D721Med (cell line): ENCODE data around the gene SYNE3.
A peak's percentile ranks its signal among the peaks of the same experiment; 100 is the strongest.

Experiments
- DNase-seq: peaks from one replicate; pipeline ENCODE4 v3.0.0; 2011; ENCODE audit warnings: low spot score; ENCODE audit not compliant: insufficient read length
- FAIRE-seq: peaks from 2 replicates; lab custom pipeline; 2011; peaks lifted over from hg19 to GRCh38; lab: Jason Lieb, UNC
- TF ChIP-seq, protein P1 (sequence below): IDR thresholded peaks from 2 replicates; pipeline ENCODE4 v1.5.1; 2012; ENCODE audit warnings: mild to moderate bottlenecking, control low read depth; ENCODE audit not compliant: insufficient read depth; ENCODE audit errors: missing control alignments

SYNE3 gene

DNA sequence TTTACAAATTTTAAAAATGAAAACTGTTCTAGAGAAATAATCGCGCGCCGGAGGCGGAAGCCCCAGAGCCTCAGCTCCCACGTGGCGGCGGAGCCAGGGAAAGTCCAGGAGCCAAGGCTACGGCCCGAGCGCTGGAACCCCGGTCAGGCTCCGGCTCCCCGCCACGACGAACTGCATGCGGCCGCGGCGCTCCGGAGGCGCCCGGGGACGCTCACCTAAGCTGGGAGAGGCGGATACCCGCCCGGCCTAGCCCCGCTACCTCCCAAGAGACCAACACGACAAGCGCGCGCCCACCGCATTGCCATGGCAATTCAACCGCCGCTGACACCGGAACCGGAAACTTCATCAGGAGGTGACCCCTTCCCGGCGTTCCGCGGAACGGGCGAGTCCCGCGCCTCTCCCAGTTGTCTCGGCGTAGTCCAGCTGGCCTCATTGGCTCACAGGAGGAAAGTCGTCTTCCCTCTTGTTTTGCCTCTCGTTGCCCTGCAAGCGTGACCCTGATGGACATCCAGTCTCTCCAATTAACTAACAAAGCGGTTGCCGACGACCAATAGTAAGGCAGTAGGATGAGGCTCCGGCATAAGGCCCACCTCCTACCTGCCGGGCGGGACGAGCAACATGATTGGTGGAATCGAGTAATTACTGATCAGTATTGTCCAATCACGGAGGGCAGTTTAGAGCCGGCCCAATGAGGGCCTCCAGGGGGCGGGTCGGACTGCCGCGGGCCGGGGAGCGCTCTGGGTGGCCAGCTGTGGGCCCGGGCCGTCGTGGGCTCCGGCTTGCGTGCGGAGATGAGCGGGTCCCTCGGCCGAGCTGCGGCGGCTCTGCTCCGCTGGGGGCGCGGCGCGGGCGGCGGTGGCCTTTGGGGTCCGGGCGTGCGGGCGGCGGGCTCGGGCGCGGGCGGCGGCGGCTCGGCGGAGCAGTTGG, 18.1 kb upstream of the SYNE3 start, which contains the start of gene GLRX5:
GLRX5 (plus strand) TSS at position 752 of the 927 bp plus-strand sequence; CDS start at position 792, 40 bp downstream.
- peak; percentile 77 for FAIRE-seq
- DNase-seq: peak; percentile 87
- TF ChIP-seq, protein P1, sequence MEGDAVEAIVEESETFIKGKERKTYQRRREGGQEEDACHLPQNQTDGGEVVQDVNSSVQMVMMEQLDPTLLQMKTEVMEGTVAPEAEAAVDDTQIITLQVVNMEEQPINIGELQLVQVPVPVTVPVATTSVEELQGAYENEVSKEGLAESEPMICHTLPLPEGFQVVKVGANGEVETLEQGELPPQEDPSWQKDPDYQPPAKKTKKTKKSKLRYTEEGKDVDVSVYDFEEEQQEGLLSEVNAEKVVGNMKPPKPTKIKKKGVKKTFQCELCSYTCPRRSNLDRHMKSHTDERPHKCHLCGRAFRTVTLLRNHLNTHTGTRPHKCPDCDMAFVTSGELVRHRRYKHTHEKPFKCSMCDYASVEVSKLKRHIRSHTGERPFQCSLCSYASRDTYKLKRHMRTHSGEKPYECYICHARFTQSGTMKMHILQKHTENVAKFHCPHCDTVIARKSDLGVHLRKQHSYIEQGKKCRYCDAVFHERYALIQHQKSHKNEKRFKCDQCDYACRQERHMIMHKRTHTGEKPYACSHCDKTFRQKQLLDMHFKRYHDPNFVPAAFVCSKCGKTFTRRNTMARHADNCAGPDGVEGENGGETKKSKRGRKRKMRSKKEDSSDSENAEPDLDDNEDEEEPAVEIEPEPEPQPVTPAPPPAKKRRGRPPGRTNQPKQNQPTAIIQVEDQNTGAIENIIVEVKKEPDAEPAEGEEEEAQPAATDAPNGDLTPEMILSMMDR: no peak

DNA sequence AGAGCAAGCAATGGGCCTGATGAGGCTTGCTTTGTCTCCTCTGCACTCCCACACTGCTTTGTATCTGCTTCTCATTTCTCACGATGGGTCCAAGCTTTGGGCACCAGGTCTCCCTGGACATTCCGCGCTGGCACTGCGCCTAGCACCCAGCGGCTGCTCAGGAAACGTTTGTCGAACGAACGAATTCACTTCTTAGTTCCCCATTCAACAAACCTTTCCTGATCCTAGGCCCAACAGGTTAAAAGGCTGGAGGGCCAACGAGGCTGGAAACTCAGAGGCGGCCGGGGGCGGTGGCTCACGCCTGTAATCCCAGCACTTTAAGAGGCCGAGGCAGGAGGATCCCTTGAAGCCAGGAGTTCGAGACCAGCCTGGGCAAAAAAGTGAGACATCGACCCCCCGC, 17.4 kb upstream of the SYNE3 start:
- TF ChIP-seq, protein P1: no peak
- FAIRE-seq (no peak), DNase-seq (no peak)

DNA sequence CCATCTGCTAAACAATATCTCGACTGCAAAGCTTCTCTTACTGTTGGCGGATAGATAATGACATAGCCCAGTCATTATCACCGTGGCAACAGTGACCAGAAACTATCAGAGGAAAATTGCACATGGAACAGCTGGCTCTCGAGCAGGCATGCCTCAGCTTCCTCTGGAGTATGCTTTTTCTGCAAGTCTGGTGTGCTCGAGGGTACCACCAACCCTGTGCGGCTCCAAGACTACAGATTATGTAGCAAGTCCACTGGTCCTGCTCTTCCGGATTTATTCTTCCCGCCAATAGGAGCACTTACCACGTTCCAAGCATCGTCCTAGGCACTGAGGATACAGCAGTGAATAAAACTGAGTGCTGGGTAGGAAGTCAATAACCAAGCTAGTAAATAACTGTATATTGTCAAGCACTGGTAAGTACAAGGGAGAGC, 17.0 kb upstream of the SYNE3 start:
- TF ChIP-seq, protein P1: no peak
- FAIRE-seq: no peak
- DNase-seq: no peak

DNA sequence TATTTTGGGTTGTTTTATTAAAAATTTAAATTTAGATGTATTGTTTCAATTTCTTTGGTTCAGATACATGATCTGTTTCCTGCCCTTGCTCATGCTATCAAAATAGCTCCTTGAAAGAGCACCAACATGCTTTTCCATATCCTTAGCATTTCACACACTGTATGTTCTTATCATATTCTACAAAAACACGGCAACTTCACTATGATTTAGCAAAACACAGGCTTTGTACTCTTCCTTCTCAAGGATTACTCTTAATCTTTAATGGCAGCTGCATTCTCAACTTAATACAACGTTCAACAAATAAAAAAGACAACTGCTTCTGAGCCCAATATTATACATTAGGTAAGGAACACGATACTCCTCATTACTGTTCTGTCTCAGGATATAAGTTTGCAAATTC, 15.5 kb upstream of the SYNE3 start:
- FAIRE-seq: no peak
- TF ChIP-seq, protein P1: no peak
- no peak for DNase-seq

DNA sequence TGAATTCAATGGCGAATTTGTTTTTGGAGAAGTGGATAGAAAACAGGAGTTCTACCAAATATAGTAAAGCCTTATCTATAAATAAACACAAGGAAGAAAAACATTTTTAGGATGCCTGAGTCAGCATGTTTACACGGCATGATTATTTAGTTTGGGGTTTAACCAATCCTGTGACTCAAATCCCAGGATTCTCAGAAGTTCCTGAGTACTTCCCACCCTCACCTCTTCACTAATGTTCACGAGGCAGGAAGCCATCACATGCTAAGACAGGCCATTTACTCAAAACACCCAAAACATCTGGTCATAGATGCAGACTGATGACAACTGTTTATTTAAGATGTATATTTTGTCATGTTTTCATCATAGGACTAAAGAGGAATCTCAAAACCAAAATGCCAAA, 15.0 kb upstream of the SYNE3 start:
- TF ChIP-seq, protein P1: no peak
- DNase-seq (no peak), FAIRE-seq (no peak)

DNA sequence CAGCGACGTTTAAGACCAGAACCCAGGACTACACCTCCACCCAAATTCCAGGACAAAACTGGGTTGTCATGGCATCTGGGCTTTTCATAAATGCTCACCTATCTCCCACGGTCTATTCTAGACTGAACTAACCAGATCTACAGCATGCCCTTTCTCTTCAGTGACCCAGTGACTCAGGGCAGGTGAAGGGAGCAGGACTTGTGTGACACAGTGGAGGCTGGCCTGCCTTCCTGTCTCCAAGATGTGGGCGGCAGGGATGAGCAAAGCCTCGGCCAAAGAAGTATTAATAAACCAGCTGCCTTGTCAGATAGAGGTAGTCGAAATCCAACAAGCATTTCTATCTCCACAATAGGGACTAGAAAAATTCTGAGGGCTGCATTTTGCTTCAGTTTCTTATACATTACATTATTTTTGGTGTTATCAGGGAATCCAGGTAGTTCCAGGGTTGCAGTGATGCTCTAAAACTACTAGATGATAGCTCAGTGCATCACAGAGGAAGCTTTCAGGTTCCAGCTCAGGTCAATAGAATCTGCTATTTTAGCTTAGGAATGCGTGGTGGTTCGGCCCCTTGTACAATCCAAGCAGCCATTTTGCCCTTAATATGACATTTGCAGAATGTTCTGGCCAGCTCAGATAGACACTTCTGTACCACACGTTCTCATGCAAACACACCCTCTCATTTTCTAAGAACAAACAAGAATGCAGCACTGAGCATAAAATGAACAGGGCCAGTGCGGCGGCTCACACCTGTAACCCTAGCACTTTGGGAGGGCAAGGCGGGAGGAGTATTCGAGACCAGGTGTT, 14.2 kb upstream of the SYNE3 start:
- FAIRE-seq: no peak
- no peak for DNase-seq
- TF ChIP-seq, protein P1: no peak
